ENCODE measurements around the gene ANKRD17. TPM values are rescaled to one million over a fixed set of nuclear protein-coding genes. Genes with fewer than 3 reads are reported as not detected.

ANKRD17 gene
- polyA plus RNA-seq, 1 of the 3 experiments (the other 2 are of a cell fraction): 25.6 TPM

DNA sequence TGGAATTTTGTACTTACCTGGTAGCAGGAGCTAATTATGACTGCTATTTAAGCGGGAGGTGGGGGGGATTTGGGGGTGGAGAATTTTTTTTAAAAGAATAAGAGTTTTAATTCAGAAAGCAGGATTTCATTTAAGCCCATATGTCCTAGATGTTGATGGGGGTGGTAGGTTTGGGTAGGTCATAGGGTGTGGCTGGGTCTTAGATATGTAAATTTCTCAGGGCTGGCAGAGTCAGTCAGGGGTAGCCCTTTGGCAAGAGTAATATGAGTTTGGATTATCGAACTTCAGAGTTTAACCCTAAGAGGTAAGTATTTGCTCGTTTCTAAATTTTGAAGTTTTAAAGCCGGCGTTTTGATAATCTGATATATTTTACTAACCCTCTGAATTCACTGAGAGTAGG, 153.9 kb downstream of the ANKRD17 start:
- H3K4me3 ChIP-seq (ENCODE audit: low read depth in 2 of 2, low read length in 1 of 2): no peak overlapping the region
- no peaks in the 10 kb centered on the region for H3K27me3 ChIP-seq (ENCODE audit: insufficient read depth)
- no peak overlapping the region for H3K27ac ChIP-seq (ENCODE audit: low read depth in 2 of 2, low read length in 1 of 2)
- no peaks in the 10 kb centered on the region for H3K9me3 ChIP-seq
- WGBS (ENCODE audit: low lambda C conversion rate): 95% methylated on average over 5 of the region's 5 CpGs
- TF ChIP-seq, protein P1, sequence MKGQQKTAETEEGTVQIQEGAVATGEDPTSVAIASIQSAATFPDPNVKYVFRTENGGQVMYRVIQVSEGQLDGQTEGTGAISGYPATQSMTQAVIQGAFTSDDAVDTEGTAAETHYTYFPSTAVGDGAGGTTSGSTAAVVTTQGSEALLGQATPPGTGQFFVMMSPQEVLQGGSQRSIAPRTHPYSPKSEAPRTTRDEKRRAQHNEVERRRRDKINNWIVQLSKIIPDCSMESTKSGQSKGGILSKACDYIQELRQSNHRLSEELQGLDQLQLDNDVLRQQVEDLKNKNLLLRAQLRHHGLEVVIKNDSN (IDR thresholded peaks at IDR 0.05; ENCODE audit: borderline replicate concordance, low read depth): no peak
- TF ChIP-seq SIN3A (IDR thresholded peaks at IDR 0.05; ENCODE audit: borderline replicate concordance, low read depth, low read length): no peak
- TF ChIP-seq EP300 (IDR thresholded peaks at IDR 0.05; ENCODE audit: borderline replicate concordance in 1 of 2, low read depth in 1 of 2, low read length in 1 of 2): no peak
- H3K9me2 ChIP-seq: no peaks in the 10 kb centered on the region
- H4K20me1 ChIP-seq (ENCODE audit: insufficient read depth): no peaks in the 10 kb centered on the region
- H3K4me2 ChIP-seq: no peak overlapping the region
- H3K36me3 ChIP-seq (replicated peaks in 1 of 2; ENCODE audit: control insufficient read depth in 1 of 2, insufficient read depth in 2 of 2, low read length in 1 of 2): peaks cover 77 to 79% of the 10 kb centered on the region in 2 experiments
- ChIA-PET POLR2A (no interaction called here), CTCF (interaction anchor here (0.6 to 1.2 kb wide), 5 partner anchors 8 to 152 kb away, joined by 3 to 4 read pairs (median 3); no protein-coding TSS in a partner anchor)
- peaks cover 8% of the 10 kb centered on the region for H3F3A ChIP-seq (replicated peaks; ENCODE audit: insufficient read depth)
- H2AFZ ChIP-seq (ENCODE audit: low read depth): no peak overlapping the region
- no peaks in the 10 kb centered on the region for H3K79me2 ChIP-seq (ENCODE audit: insufficient read depth)
- no peaks in the 10 kb centered on the region for H3K4me1 ChIP-seq (ENCODE audit: control insufficient read depth in 1 of 2, insufficient read depth in 2 of 2, low read depth in 1 of 2, low read length in 1 of 2)
- H3K9ac ChIP-seq: no peak overlapping the region
- DNase-seq: no peak

GRCh38 chr4:73103799-73104503, 154.6 kb downstream of the ANKRD17 start:
- H3K9me2 ChIP-seq: no peaks in the 10 kb centered on the region
- POLR2A ChIA-PET: no interaction called here
- DNase-seq: no peak
- peaks cover 8% of the 10 kb centered on the region for H3F3A ChIP-seq (replicated peaks; ENCODE audit: insufficient read depth)
- no peaks in the 10 kb centered on the region for H3K79me2 ChIP-seq (ENCODE audit: insufficient read depth)
- no peak overlapping the region for H3K4me2 ChIP-seq
- no peaks in the 10 kb centered on the region for H4K20me1 ChIP-seq (ENCODE audit: insufficient read depth)
- H3K9me3 ChIP-seq: no peaks in the 10 kb centered on the region
- H3K4me1 ChIP-seq (ENCODE audit: control insufficient read depth in 1 of 2, insufficient read depth in 2 of 2, low read depth in 1 of 2, low read length in 1 of 2): no peaks in the 10 kb centered on the region
- no peak overlapping the region for H3K4me3 ChIP-seq (ENCODE audit: low read depth in 2 of 2, low read length in 1 of 2)
- no peak overlapping the region for H3K9ac ChIP-seq
- H3K36me3 ChIP-seq (replicated peaks in 1 of 2; ENCODE audit: control insufficient read depth in 1 of 2, insufficient read depth in 2 of 2, low read length in 1 of 2): peaks cover 76 to 78% of the 10 kb centered on the region in 2 experiments
- no peak overlapping the region for H2AFZ ChIP-seq (ENCODE audit: low read depth)
- CTCF ChIA-PET: interaction anchor here (0.6 to 1.3 kb wide), 7 partner anchors 9 to 155 kb away, joined by 3 to 4 read pairs (median 3); partner anchors contain the start of gene ANKRD17
- TF ChIP-seq MEF2A (IDR thresholded peaks at IDR 0.05; ENCODE audit: borderline replicate concordance, low read depth) (no peak), YY1 (IDR thresholded peaks at IDR 0.05; ENCODE audit: low read depth) (no peak), EZH2phosphoT487 (IDR thresholded peaks at IDR 0.05; ENCODE audit: borderline replicate concordance, low read depth) (no peak), RCOR1 (IDR thresholded peaks at IDR 0.05; ENCODE audit: low read length) (no peak), TEAD4 (IDR thresholded peaks at IDR 0.05; ENCODE audit: borderline replicate concordance, insufficient read depth) (no peak), FOXJ3 (CRISPR knock-in tag; IDR thresholded peaks at IDR 0.05) (no peak), GABPA (IDR thresholded peaks at IDR 0.05; ENCODE audit: low read depth) (no peak), IRF3 (IDR thresholded peaks at IDR 0.05; ENCODE audit: low read depth, low read length) (no peak)
- TF ChIP-seq, protein P2, sequence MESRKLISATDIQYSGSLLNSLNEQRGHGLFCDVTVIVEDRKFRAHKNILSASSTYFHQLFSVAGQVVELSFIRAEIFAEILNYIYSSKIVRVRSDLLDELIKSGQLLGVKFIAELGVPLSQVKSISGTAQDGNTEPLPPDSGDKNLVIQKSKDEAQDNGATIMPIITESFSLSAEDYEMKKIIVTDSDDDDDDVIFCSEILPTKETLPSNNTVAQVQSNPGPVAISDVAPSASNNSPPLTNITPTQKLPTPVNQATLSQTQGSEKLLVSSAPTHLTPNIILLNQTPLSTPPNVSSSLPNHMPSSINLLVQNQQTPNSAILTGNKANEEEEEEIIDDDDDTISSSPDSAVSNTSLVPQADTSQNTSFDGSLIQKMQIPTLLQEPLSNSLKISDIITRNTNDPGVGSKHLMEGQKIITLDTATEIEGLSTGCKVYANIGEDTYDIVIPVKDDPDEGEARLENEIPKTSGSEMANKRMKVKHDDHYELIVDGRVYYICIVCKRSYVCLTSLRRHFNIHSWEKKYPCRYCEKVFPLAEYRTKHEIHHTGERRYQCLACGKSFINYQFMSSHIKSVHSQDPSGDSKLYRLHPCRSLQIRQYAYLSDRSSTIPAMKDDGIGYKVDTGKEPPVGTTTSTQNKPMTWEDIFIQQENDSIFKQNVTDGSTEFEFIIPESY (IDR thresholded peaks at IDR 0.05; ENCODE audit: borderline replicate concordance, low read depth): no peak
- TF ChIP-seq, protein P3, sequence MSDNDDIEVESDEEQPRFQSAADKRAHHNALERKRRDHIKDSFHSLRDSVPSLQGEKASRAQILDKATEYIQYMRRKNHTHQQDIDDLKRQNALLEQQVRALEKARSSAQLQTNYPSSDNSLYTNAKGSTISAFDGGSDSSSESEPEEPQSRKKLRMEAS (IDR thresholded peaks at IDR 0.05; ENCODE audit: low read depth): no peak
- H3K27me3 ChIP-seq (ENCODE audit: insufficient read depth): no peaks in the 10 kb centered on the region
- no peak overlapping the region for H3K27ac ChIP-seq (ENCODE audit: low read depth in 2 of 2, low read length in 1 of 2)
- WGBS (ENCODE audit: low lambda C conversion rate): 89% methylated on average over 8 of the region's 8 CpGs

All from SK-N-SH (cell line).